CD4-positive, alpha-beta T cell treated with Interleukin-12 subunit alpha and Interleukin-12 subunit beta, for 1 hour (primary cell): Measurements from ENCODE around the gene TEP1.
A peak's percentile ranks its signal among the peaks of the same experiment; 100 is the strongest.

Experiments used
- DNase-seq: peaks from one replicate; pipeline ENCODE4 v3.0.0-alpha.2; 2020

Gene TEP1

DNA sequence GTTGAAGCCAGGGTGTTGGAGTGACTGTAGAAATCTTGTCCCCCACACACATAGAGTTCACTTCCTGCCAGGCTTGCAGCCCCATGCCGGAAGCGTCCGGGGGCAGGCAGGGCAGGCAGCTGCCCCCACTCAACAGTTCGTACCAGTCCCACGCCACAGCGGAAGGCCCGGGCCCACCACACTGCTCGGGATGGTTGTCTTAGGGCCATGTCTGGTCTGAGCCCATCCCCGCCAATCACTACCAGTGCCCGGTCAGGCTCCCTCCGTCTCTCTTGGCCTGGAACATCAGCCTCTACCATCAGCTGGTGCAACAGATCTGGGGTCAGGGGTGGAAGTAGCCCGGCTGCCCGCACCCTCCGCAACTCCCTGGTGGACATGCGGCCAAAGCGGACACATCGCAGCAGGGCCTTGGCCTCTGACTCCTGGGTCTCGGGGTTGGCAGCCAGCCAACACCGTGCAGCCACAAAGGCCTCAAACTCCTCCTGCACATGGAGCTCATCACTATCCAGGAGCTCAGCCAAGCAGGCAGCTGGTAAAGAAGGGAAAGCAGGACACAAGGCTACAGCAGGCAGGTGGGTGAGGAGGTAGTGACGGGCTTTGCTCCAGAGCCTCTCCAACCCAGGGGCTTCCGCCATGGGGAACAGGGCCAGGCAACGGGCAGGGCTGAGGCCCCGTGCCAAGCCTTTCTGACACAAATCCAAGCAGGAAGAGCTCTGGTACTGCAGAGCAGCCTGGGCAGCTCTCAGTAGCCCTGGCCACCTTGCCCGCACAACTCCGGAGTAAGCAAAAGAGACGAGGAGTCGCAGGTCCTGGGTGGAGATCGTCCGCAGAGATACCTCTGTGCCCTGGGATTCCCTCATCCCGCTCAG, 16.7 kb upstream of the TEP1 start:
- DNase-seq = no peak

DNA sequence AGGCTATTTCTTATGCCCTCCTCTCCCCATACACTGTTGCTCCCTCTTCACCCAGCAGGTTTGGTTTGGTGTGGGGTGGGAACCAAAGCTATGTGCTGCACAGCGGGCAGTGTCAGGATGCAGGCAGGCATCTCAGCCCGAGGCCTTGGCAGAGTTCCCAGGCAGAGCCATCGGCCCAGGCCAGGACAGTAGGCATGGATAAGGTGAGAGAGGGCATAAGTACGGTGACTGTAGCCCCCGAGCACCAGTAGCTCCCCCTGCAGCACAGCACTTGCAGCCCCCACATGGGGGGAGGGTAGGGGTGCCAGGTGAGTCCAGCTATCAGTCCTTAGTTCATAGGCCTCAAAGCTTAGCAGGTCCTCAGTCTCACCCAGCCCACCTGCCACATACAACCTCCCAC, 15.5 kb upstream of the TEP1 start:
- no peak for DNase-seq

DNA sequence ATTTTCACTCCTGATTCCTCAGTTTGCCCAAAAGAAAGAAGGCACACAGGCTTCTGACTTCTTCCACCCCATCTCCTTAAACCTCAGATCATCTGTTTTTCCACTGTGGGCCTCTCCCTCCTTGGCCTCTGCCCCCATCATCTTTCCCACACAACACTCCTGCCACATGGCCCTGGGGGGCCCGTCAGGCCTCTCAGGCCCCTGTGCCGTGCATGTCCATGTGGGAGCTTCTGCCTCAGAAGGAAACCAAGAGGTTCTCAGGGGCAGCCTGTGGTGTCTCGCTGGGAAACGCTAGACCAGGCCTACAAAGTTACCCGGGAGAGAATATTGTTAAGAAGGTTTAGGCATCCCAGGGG, 14.7 kb upstream of the TEP1 start:
- no peak for DNase-seq

DNA sequence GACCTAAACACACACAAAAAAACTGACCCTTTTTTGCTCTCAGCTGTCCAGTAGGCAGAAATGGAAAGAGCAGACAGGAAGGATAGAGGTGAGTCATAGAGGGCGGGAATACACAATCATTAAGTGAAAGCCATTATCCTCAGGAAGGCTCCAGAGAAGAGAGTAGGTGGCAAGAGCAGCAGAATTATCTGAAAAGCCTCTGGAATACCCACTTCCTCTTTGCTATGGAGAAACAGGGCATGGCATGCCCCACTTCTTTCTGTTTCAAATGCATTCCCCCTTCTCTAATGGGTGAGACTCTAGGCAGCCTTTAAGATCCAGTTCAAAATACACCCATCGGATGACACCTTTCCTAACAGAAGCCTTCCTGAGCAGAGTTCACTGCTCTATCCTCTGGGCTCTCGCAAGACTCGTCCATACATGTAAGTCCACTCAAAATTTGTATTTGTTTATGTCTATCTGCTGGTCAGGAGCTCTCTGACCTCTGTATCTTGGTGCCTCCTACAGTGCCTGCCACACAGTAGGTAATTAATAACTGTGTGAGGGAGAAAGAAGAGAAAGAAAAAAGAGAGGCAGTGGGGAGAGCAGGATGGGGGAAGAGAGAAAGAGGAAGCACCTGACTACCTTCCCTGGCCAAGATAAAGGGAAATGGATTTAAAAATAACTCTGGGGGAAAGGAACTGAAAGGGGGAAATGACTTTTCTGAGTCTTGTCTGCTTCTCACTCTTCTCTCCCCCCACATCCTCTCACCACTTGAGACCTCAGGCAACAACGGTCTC, 14.1 kb upstream of the TEP1 start:
- DNase-seq = no peak

DNA sequence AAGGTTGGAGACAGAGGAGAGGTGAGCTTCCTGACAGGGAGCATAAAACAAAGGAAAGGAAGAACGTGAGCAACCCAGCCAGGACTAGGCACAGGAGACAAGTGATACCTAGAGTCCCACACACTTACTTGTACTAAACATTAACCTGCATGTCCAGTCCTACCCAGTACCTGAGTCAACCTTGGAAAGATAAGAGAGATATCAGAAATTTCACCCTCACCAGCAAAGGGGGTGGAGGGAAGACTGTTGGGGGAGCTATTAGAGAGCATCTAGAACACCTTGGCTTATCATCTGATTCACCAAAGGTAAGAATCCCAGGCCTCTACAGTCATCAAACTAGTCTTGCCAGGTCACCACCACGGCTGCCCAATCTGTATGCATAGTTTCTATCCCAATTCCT, 11.6 kb upstream of the TEP1 start:
- no peak for DNase-seq

DNA sequence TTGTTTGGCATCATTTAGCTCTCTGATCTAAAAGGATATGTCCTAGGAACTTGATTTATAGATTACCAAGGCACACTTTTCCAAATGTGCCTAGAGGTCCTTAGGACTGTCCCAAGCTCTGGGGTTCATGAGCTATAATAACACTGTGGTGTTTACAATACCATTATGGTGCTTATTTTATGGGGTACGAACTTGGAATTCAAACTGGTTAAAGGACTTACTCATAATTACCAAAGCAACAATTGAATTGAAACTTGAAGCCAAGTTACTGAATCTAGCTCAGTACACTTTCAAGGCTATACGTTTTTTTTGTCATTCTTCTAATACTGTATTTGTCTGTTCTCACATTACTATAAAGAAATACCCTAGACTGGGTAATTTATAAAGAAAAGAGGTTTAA, 9.6 kb upstream of the TEP1 start:
- no peak for DNase-seq

DNA sequence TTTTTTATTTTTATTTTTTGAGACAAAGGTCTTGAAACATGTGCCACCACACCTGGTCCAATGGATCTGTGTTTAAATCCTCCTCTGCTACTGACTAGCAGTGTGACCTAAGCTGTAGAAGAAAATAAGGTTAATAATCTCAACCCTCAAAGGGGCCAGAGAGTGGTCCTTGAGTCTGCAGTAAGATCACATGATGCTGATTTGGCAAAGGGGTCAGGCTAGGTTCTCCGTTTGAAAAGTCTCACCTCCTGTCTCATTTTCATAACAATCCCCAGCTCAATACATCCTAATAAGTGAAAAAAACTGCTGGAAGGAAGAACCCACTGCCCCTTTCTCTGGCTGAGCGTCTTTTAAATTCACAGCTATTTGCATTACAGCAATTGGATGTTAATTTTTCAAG, 8.0 kb upstream of the TEP1 start:
- DNase-seq = no peak

DNA sequence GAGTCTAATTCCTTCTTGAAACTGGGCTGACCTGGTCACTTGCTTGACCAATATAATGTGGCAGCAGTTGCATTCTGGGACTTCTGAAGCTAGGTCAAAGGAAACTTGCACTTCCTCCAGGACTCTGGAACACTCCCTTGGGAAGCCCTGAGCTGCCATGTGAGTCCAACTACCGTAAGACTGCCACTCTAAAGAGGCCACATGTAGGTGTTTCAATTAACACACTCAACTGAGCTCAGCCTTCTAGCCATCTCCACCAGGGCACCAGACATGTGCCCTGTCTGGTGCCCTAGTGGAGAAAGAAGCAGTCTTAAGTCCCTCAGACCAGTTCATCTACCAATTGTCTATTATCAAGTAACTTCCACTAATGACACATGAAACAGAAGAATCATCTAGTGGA, 6.1 kb upstream of the TEP1 start:
- no peak for DNase-seq

DNA sequence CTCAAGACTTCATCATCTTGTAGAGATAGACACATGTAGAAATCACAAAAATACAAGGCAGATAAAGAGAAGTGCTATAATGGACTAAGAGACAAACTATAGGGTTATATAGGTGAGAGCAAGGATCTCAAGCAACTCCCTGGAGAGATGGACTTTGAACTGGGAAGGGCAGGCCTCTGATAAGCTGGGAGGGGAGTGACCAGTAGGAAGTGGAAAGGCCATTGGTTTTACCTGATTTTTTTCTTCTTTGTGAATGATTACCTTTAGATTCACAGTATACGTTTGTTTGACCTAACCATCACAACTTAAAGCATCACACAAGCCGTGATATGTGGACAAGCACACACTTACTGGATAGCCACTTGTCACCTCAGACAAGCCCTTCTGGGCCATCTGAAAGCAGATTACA, 5.2 kb upstream of the TEP1 start:
- DNase-seq = no peak

DNA sequence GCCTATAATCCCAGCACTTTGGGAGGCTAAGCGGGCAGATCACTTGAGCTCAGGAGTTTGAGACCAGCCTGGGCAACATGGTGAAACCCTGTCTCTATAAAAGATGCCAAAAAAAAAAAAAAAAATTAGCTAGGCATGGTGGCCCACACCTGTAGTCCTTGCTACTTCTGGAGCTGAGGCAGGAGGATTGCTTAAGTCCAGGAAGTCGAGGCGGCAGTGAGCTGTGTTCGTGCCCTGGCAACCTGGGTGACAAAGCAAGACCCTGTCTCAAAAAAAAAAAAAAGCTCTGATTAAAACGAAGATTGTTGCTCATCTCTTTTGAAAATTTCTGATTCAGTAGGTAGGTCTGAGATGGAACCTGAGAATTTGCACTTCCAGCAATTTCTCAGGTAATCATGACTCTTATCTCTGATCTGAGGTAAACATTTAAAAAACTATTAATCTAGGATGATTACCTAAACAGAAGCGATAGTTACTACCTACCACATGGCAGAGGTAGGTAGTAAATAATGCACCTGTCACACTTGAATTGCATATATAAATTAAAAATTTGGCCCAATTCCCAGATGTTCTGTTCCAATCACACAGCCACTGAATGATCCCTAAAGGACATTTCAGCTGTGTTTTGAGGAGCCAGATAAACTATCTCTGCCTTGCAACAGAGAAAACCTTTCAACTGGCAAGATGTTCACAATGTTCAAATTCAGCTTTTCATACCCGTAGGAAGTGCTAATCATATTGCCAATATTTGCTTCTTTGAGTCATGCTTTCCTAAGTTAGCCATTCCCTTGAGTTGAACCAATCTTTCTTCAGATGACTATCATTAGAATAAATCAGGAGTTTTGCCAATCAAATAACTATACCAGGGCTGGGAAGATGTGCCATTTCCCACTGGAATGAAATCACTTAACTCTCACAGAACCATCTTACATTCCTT, 4.2 kb upstream of the TEP1 start:
- DNase-seq = no peak

DNA sequence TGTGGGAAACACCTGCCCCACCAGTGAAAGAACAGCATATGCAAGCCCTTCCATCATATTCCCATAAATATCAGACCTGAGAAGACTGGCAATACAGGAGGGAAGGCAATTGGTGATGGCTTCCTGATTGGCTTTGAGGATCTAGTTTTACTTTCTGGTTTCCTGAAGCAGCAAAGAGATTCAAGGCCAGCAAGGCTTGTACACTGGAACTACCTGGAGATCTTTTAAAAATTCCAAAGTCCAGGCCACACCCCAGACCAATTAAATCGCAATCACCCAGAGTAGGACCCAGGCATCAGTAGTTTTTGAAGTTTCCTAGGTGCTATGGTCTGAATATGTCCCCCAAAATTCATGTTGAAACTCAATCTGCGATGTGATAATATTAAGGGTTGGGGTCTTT, 2.9 kb upstream of the TEP1 start:
- no peak for DNase-seq

DNA sequence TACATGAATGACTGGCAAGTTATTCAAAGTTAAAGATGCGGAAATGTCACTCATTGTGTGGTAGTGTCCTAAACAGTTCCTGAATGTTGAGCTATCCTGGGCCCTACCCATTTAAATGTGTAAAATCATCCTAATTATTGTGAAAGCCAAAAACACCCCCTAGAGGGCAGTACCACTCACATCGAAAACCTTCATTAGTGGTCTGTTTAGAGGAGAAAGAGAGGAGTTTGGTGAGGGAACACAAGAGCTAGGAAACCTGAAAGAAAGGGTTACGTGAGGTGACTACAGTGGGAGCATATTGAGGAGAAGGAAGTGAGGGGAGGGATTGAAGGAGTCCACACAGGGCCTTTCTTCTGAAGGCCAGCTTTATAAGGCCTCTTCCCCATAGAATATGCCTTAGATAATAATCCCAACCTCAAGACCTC, 2.5 kb upstream of the TEP1 start:
- peak; percentile 69 for DNase-seq

DNA sequence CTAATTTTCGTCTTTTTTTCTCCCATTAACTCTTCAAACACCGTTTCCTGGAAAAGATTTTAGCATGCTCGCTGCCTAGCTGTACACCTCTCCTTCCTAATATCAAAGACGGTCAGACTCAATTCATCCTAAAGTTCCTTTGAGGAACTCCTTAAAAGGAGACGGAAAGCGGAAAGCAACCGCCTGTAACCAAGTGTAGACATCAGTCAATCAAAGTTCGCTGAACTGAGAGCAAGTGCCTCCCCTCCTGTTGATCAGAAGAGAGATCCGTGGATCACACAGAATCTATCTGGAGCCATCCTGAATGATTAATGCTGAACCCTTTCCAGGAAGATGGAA, 412 bp upstream of the TEP1 start:
- peak; percentile 32 for DNase-seq

DNA sequence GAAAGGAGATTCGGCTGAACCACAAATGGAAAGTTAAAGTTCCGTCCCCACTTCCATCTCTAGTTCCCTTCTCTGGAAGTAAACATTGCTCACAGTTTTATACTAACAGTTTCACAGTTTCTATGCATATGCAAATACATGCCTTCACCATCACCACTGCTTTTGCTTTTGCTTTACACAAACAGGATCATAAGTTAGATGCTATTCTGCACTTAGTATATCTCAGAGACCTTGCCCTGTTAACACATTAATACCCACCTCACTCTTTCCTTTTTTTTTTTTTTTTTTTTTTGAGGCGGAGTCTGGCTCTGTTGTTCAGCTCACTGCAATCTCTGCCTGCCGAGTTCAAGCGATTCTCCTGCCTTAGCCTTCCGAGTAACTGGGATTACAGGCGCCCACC, 890 bp downstream of the TEP1 start:
- DNase-seq = peak; percentile 40

DNA sequence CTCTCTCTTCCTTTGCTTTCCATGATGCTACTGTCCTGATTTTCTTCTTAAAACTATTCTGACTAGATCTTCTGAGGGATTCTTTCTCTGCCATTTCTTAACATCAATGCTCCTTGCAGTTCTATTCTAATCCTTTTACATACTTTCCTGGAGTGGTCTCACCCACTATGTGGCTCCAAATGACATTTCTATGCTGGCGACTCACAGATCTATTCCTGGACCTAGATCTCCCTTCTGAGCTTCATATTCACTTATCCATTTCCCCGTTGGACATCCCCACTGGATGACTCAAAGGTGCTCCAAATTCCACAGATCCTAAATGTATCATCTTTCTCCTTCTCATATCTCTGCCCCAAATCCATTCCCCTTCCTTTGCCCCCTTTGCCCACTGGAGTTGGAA, 4.1 kb downstream of the TEP1 start:
- no peak for DNase-seq

DNA sequence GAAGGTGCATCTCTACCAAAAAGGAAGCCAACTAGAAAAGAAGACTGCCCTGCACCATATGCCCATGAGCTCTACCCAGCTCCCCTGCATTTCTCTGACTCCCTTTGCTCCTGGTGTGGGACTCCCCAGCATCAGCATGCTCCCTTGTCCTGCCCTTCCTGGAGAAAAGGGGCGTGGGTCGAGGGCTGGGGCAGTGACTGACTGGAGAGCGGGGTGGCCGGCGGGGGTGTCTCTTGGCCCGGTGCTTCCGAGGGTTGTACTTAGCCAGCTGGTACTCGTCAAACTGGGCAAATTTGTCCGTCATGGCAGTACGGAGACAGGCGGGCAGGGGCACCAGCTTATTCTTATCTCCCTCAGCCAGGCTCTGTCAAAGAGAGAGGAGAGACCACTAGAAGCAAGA, 9.8 kb downstream of the TEP1 start:
- no peak for DNase-seq

DNA sequence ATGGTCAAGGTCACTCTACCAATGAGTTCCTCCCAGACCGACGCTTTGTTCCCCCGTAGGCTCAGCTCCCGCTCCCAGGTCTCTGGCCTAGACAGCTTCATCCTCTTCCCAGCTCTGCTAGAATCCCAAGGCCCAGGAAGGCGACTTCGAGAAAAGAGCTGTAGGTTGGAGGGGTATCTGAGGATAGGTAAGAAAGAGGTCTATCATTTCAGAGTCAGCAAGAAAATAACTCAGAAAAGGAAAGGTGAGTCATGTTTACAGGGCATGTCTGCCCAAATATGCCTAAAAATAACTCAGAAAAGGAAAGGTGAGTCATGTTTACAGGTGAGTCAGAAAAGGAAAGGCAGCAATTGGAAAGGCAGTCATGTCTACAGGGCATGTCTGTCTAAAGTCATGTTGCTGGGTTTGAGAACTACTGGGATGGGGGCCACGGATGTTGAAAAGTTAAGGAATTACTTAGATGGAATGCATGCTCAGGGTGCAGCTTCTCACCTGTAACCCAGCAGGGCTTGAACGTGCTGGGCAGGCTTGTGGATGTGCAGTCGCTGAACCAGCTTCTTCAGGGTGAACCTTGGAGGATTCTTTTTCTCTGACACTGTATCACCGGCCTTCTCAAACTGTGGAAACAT, 12.2 kb downstream of the TEP1 start:
- no peak for DNase-seq

DNA sequence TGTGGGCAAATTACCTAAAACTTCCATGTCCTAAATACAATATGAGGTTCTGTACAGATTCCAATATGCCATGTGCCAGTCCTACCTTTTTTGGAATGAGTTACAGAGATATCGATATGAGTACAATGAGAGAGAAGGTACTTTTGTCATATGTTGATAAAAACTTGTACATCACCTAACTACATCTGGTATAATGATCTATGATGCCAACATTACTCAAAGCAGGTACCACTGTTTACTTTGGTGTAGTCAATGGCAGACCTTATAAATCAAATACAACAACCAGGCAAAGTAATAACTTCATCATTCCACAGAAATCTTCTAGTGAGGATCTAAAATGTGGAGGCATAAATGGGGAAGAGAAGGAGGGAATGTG, 12.7 kb downstream of the TEP1 start:
- DNase-seq = no peak

DNA sequence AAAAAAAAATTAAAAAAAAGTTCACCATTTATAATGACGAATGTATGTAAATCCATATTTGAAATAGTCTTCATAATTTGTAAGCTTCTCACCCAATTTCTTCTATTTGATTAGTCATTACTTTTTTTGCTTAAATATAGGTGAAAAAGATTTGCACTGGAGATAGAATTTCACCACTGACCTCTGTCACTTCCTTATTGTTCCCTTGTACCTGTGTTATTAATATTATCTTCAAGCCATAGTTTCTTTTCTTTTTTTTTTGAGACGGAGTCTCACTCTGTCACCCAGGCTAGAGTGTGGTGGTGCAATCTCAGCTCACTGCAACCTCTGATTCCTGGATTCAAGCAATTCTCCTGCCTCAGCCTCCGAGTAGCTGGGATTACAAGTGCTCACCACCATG, 15.8 kb downstream of the TEP1 start:
- DNase-seq = no peak

DNA sequence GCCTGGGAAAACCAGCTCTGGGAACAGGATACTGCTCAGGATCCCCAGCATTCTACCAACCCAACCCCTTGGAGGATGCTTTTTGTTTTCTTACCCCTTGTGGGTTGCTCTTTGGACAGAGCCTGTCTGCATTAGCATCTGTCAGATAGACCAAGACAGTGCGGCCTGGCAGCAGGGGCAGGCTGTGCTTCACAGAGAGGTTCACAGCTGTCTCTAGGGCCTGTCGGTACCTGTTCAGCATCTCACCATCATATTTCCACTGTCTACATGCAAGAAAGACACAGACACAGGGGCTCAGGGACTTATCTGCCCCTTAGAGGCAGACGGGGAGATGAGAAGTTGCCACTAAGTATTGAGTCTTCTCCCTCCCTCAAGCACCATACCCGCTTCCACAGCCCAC, 21.8 kb downstream of the TEP1 start:
- DNase-seq = no peak

DNA sequence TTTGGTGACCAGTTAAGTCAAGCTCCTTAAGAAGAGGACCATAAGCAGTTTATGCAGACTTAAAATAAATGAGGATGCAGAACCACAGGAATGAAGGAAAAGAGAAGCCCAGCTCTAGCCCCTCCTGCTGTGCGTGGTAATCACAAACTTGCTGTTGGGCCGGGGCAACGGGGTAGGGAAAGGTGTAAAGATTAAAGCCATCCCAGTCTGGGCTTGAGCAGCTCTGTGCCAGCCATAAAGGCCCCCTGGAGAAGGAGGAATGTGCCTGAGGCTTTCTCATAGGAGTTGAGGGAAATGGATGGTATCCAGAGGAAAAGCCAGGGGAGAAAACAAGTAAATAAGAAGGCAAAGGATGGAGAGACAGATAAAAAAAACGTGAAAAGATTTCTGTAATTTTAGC, 25.1 kb downstream of the TEP1 start:
- no peak for DNase-seq

DNA sequence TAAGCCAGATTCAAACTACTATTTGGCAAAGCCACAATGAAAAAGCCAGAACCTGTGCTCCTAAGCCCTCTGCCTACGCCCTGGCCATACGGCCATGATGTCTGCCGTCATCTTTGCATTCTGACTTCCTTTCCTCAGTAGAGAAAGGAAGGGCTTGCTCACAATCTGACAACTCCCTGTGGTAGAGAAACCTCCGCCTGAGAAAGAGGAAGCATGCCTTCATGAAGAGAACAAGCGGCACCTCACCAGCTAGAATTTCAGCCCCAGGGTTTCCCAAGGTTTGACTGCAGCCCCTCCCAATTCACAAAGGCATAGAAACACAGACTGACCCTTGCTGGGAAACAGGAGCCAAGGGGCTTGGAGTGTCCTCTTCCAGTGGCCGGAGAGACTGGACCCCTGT, 25.7 kb downstream of the TEP1 start:
- no peak for DNase-seq

DNA sequence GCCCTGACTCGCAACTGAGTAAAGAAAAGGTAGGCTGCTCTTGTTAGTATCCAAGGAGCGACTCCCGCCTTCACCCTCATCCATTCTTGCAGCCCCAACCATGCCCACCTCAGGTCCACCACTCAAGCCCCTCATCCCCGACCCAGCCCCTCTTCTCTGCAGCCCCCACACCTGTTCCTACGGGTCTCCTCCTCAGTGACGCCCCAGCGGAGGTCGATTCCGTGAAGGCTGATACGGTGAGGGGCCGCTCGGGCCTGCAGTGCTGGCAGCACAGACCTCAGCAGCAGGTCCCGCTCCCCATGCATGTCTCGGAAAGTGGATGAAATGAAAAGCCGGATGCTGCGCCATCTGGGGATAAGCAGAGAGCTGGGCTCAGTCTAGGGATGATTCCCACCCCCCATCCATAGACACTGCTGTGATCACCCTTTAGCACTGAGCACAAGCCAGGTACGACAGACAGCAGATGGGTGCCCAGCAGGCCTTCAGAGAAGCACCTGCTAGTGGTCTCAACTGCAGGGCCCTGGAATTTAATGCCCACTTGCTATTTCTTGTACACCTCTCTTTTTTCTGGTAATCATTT, 26.9 kb downstream of the TEP1 start:
- DNase-seq = no peak
